ENCODE results near the gene BBLN.

BBLN gene

DNA sequence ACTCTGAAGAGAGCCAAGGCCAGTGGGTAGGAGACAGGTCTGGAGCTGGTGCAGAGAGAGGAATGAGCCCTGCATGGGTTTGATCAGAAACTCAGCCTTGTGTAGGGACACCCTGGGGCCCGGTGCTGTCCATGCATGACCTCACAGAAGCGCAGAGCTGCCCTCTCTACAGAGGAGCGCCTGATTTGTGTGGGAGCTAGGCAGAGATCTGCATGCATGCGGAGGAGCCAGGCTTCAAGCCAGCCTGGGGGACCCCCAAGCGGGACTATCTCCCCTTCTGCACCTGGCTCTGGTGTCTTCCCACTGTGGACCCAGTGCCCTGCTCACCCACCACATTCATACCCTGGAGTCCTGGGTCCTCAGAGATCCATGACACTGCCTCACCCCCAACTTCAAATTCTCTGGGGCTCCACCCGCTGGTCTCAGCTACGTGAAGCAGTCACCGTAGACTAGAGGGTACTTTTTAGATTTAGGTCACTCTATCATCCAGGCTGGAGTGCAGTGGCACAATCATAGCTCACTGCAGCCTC lies 13.4 kb upstream of the BBLN start:
- Histone ChIP-seq H3K14ac (ENCODE audit: low read length) (peak overlapping the region; percentile 13), H4K12ac (ENCODE audit: low read depth, low read length) (no peak overlapping the region), H3K4me3 (ENCODE audit: low read depth, low read length) (no peak overlapping the region), H3K79me2 (ENCODE audit: control insufficient read depth, insufficient read depth, low read length, poor library complexity) (no peaks in the 10 kb centered on the region), H3K18ac (ENCODE audit: low read length) (no peak overlapping the region), H4K8ac (ENCODE audit: low read depth, low read length) (peak overlapping the region; percentile 57), H3K9ac (ENCODE audit: low read length) (no peak overlapping the region), H4K91ac (ENCODE audit: low read depth, low read length) (peak overlapping the region; percentile 67), H3K79me1 (ENCODE audit: low read length) (peaks cover 13% of the 10 kb centered on the region), H3K9me3 (ENCODE audit: insufficient read depth, low read depth, low read length) (no peaks in the 10 kb centered on the region), H3K27ac (ENCODE audit: low read depth, low read length) (no peak overlapping the region), H2AFZ (ENCODE audit: insufficient read depth, low read length, poor library complexity) (no peak overlapping the region), H3K27me3 (ENCODE audit: insufficient read depth, low read length) (no peaks in the 10 kb centered on the region), H2BK120ac (ENCODE audit: insufficient read depth, low read length, poor library complexity) (no peak overlapping the region), H2BK12ac (ENCODE audit: low read length) (peak overlapping the region; percentile 51), H3K36me3 (ENCODE audit: control insufficient read depth in 1 of 2, insufficient read depth in 2 of 2, low read length in 2 of 2) (no peaks in the 10 kb centered on the region), H3K4ac (ENCODE audit: low read depth, low read length) (no peak overlapping the region), H2AK5ac (ENCODE audit: low read length) (no peak overlapping the region), H2BK5ac (ENCODE audit: low read depth, low read length, poor library complexity) (no peak overlapping the region), H3K4me2 (ENCODE audit: low read length) (no peak overlapping the region), H3K23ac (ENCODE audit: low read length) (no peak overlapping the region), H3K4me1 (ENCODE audit: control insufficient read depth in 1 of 2, insufficient read depth in 2 of 2, low read length in 2 of 2) (peaks cover 14 to 16% of the 10 kb centered on the region in 2 experiments)
- DNase-seq: no peak
- WGBS (ENCODE audit: extremely low coverage, insufficient coverage, insufficient read length): no CpG with 5 or more reads among the region's 8 CpGs

DNA sequence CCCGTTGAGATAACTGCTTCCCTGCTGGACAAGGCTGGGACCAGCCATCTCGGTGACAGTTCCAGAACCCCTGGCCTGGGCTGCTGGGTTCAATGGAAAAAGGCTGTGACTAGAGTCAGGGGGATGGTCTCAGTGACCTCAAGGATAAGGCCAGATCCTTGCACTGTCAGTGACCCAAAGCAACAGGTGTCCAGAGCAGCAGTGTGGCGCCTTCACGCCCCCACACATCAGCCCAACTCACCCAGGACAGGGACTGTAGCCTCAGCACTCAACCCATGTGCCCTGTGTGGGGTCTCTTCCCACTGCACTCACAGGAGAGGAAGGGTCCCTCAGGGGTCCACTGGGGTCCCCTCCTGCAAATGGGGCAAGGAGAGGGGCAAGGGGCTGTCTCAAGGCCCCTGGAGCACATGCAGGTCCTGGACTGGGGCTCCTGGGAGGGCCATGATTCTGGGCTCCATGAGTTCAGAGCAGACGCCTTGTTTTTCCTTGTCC lies 11.5 kb upstream of the BBLN start:
- WGBS (ENCODE audit: extremely low coverage, insufficient coverage, insufficient read length): no CpG with 5 or more reads among the region's 5 CpGs
- no peak overlapping the region for H4K91ac ChIP-seq (ENCODE audit: low read depth, low read length)
- H3K27me3 ChIP-seq (ENCODE audit: insufficient read depth, low read length): no peaks in the 10 kb centered on the region
- H3K14ac ChIP-seq (ENCODE audit: low read length): no peak overlapping the region
- no peak overlapping the region for H3K27ac ChIP-seq (ENCODE audit: low read depth, low read length)
- H3K4me3 ChIP-seq (ENCODE audit: low read depth, low read length): no peak overlapping the region
- H4K12ac ChIP-seq (ENCODE audit: low read depth, low read length): no peak overlapping the region
- H3K9me3 ChIP-seq (ENCODE audit: insufficient read depth, low read depth, low read length): no peaks in the 10 kb centered on the region
- H4K8ac ChIP-seq (ENCODE audit: low read depth, low read length): no peak overlapping the region
- no peak overlapping the region for H2AK5ac ChIP-seq (ENCODE audit: low read length)
- DNase-seq: no peak
- H3K79me1 ChIP-seq (ENCODE audit: low read length): peaks cover 13% of the 10 kb centered on the region
- H2AFZ ChIP-seq (ENCODE audit: insufficient read depth, low read length, poor library complexity): no peak overlapping the region
- H3K18ac ChIP-seq (ENCODE audit: low read length): no peak overlapping the region
- H2BK5ac ChIP-seq (ENCODE audit: low read depth, low read length, poor library complexity): no peak overlapping the region
- H3K36me3 ChIP-seq (ENCODE audit: control insufficient read depth in 1 of 2, insufficient read depth in 2 of 2, low read length in 2 of 2): no peaks in the 10 kb centered on the region
- H3K4me1 ChIP-seq (ENCODE audit: control insufficient read depth in 1 of 2, insufficient read depth in 2 of 2, low read length in 2 of 2): peaks cover 14 to 16% of the 10 kb centered on the region in 2 experiments
- no peaks in the 10 kb centered on the region for H3K79me2 ChIP-seq (ENCODE audit: control insufficient read depth, insufficient read depth, low read length, poor library complexity)
- no peak overlapping the region for H3K4me2 ChIP-seq (ENCODE audit: low read length)
- H3K4ac ChIP-seq (ENCODE audit: low read depth, low read length): no peak overlapping the region
- H2BK12ac ChIP-seq (ENCODE audit: low read length): no peak overlapping the region
- no peak overlapping the region for H3K23ac ChIP-seq (ENCODE audit: low read length)
- H3K9ac ChIP-seq (ENCODE audit: low read length): no peak overlapping the region
- H2BK120ac ChIP-seq (ENCODE audit: insufficient read depth, low read length, poor library complexity): no peak overlapping the region

- no peaks in the 10 kb centered on the region for H3K36me3 ChIP-seq (ENCODE audit: control insufficient read depth in 1 of 2, insufficient read depth in 2 of 2, low read length in 2 of 2)
- H3K4me3 ChIP-seq (ENCODE audit: low read depth, low read length): no peak within 1 kb of the TSS
- no CpG with 5 or more reads among the region's 9 CpGs for WGBS (ENCODE audit: extremely low coverage, insufficient coverage, insufficient read length)
Measured at GRCh38 chr9:128149001-128149701, 10.9 kb upstream of the BBLN start, which contains the start of gene LCN2. LCN2 (plus strand) TSS chr9:128149453; CDS start chr9:128149526, 73 bp downstream.

DNA sequence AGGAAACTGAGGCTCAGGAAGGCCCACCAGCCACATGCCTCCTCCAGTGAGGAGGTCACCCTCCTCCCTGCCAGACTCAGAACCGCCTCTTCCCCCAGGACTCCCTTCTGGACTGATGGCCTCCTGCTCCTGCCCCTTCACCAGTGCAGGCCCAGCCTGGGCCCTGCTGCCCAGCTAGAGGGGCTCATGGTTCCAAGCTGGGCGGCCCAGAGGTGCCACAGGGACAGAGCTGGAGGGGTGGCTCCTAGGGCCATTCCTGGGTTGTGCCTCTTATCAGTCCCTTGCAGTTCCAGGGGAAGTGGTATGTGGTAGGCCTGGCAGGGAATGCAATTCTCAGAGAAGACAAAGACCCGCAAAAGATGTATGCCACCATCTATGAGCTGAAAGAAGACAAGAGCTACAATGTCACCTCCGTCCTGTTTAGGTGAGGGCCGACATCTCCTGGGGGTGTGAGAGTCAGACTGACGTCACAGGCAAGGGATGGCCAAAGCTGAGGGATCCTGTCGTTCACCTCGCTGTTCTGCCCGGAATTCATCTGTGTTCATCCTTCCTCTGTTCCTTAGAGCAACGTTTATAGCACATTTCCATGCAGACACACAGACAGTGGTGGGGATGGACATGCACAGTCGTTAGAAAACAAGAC lies 10.0 kb upstream of the BBLN start:
- H3K23ac ChIP-seq (ENCODE audit: low read length): no peak overlapping the region
- no peak overlapping the region for H3K27ac ChIP-seq (ENCODE audit: low read depth, low read length)
- H3K18ac ChIP-seq (ENCODE audit: low read length): no peak overlapping the region
- no peak overlapping the region for H3K9ac ChIP-seq (ENCODE audit: low read length)
- no peak overlapping the region for H2AFZ ChIP-seq (ENCODE audit: insufficient read depth, low read length, poor library complexity)
- H2BK12ac ChIP-seq (ENCODE audit: low read length): no peak overlapping the region
- H3K79me2 ChIP-seq (ENCODE audit: control insufficient read depth, insufficient read depth, low read length, poor library complexity): no peaks in the 10 kb centered on the region
- no peak overlapping the region for H2BK120ac ChIP-seq (ENCODE audit: insufficient read depth, low read length, poor library complexity)
- no peak for DNase-seq
- H3K27me3 ChIP-seq (ENCODE audit: insufficient read depth, low read length): no peaks in the 10 kb centered on the region
- no peaks in the 10 kb centered on the region for H3K9me3 ChIP-seq (ENCODE audit: insufficient read depth, low read depth, low read length)
- no peak overlapping the region for H3K14ac ChIP-seq (ENCODE audit: low read length)
- no peak overlapping the region for H3K4ac ChIP-seq (ENCODE audit: low read depth, low read length)
- H3K4me2 ChIP-seq (ENCODE audit: low read length): no peak overlapping the region
- peaks cover 11% of the 10 kb centered on the region for H3K79me1 ChIP-seq (ENCODE audit: low read length)
- no CpG with 5 or more reads among the region's 11 CpGs for WGBS (ENCODE audit: extremely low coverage, insufficient coverage, insufficient read length)
- no peak overlapping the region for H4K91ac ChIP-seq (ENCODE audit: low read depth, low read length)
- H3K36me3 ChIP-seq (ENCODE audit: control insufficient read depth in 1 of 2, insufficient read depth in 2 of 2, low read length in 2 of 2): no peaks in the 10 kb centered on the region
- H2AK5ac ChIP-seq (ENCODE audit: low read length): no peak overlapping the region
- peaks cover 12 to 14% of the 10 kb centered on the region in 2 experiments for H3K4me1 ChIP-seq (ENCODE audit: control insufficient read depth in 1 of 2, insufficient read depth in 2 of 2, low read length in 2 of 2)
- H4K8ac ChIP-seq (ENCODE audit: low read depth, low read length): no peak overlapping the region
- H4K12ac ChIP-seq (ENCODE audit: low read depth, low read length): no peak overlapping the region
- no peak overlapping the region for H3K4me3 ChIP-seq (ENCODE audit: low read depth, low read length)
- H2BK5ac ChIP-seq (ENCODE audit: low read depth, low read length, poor library complexity): no peak overlapping the region

More at GRCh38 chr9:128149001-128149701, 10.9 kb upstream of the BBLN start, which contains the start of gene LCN2:
- Histone ChIP-seq H2AFZ (ENCODE audit: insufficient read depth, low read length, poor library complexity) (no peak within 1 kb of the TSS), H4K91ac (ENCODE audit: low read depth, low read length) (no peak within 1 kb of the TSS), H3K4me1 (ENCODE audit: control insufficient read depth in 1 of 2, insufficient read depth in 2 of 2, low read length in 2 of 2) (peaks cover 14 to 16% of the 10 kb centered on the region in 2 experiments), H3K79me2 (ENCODE audit: control insufficient read depth, insufficient read depth, low read length, poor library complexity) (no peaks in the 10 kb centered on the region), H2BK120ac (ENCODE audit: insufficient read depth, low read length, poor library complexity) (no peak within 1 kb of the TSS), H4K12ac (ENCODE audit: low read depth, low read length) (no peak within 1 kb of the TSS), H3K79me1 (ENCODE audit: low read length) (peaks cover 13% of the 10 kb centered on the region), H3K27me3 (ENCODE audit: insufficient read depth, low read length) (no peaks in the 10 kb centered on the region), H2AK5ac (ENCODE audit: low read length) (no peak within 1 kb of the TSS), H3K9ac (ENCODE audit: low read length) (no peak within 1 kb of the TSS), H4K8ac (ENCODE audit: low read depth, low read length) (no peak within 1 kb of the TSS), H3K4me2 (ENCODE audit: low read length) (no peak within 1 kb of the TSS), H3K4ac (ENCODE audit: low read depth, low read length) (no peak within 1 kb of the TSS), H3K27ac (ENCODE audit: low read depth, low read length) (no peak within 1 kb of the TSS), H2BK12ac (ENCODE audit: low read length) (no peak within 1 kb of the TSS), H3K18ac (ENCODE audit: low read length) (no peak within 1 kb of the TSS), H2BK5ac (ENCODE audit: low read depth, low read length, poor library complexity) (no peak within 1 kb of the TSS), H3K23ac (ENCODE audit: low read length) (no peak within 1 kb of the TSS), H3K9me3 (ENCODE audit: insufficient read depth, low read depth, low read length) (no peaks in the 10 kb centered on the region), H3K14ac (ENCODE audit: low read length) (no peak within 1 kb of the TSS)
- DNase-seq: peak in 1 of 2 donors; percentile 43
